Uterus (tissue), 4 donors: ENCODE results near the gene VSIG1. TPM values are rescaled to one million over a fixed set of nuclear protein-coding genes. Genes with fewer than 3 reads are reported as not detected.
A peak's percentile ranks its signal among the peaks of the same experiment; 100 is the strongest.

ENCODE experiments used
- DNase-seq, 2 donors: peaks; one replicate each; pipeline ENCODE4 v3.0.0-alpha.2; 2019 to 2020
- H3K27ac ChIP-seq, 2 donors: fragments of 200-600 bp; sonication (generic); 1 replicate in 1 of 2; 2 replicates in 1 of 2; pipeline ENCODE4 v1.5.1; 2016 to 2018
- H3K27me3 ChIP-seq, 2 donors: fragments of 200-600 bp; sonication (generic); one replicate each; pipeline ENCODE4 v1.5.1; 2018 to 2019; ENCODE audit warnings: control low read depth in 1 of 2
- H3K36me3 ChIP-seq, 2 donors: fragments of 200-600 bp; sonication (generic); one replicate each; pipeline ENCODE4 v1.5.1; 2019; ENCODE audit warnings: control low read depth in 1 of 2
- H3K4me1 ChIP-seq, 2 donors: fragments of 200-600 bp; sonication (generic); one replicate each; pipeline ENCODE4 v1.5.1; 2018 to 2019; ENCODE audit warnings: control low read depth in 1 of 2
- H3K4me3 ChIP-seq, 2 donors: fragments of 200-600 bp; sonication (generic); 1 replicate in 1 of 2; 2 replicates in 1 of 2; pipeline ENCODE4 v1.5.1; 2018 to 2019; ENCODE audit warnings: mild to moderate bottlenecking in 1 of 2
- H3K9me3 ChIP-seq, 2 donors: fragments of 200-600 bp; sonication (generic); one replicate each; pipeline ENCODE4 v1.5.1; 2019; ENCODE audit warnings: control low read depth in 1 of 2
- POLR2A ChIP-seq, 2 donors: fragments of 450-650 bp; IDR thresholded peaks; one replicate each; pipeline ENCODE4 v1.6.1; 2016; ENCODE audit warnings: antibody characterized with exemption in 2 of 2, mild to moderate bottlenecking in 1 of 2, moderate library complexity in 1 of 2
- intact Hi-C: fragments of 100-400 bp; cut with DNase I; formaldehyde crosslinking; loops from one replicate; pipeline ENCODE4 v1.15.1; 2023; ENCODE audit warnings: low total_unique reads
- total RNA-seq, 4 donors: library from RNA; depleted of rRNA in 3 of 4; stranded (reverse); fragments of >200 nt in 3 of 4; gene quantifications; one replicate each; pipeline versions ENCODE4 v1.1.0 to v1.2.4, GENCODE V29; 2014 to 2023
- TF ChIP-seq, protein P1 (sequence below), 4 experiments: fragments of 200-600 bp in 2 of 4; fragments of 450-650 bp in 2 of 4; sonication (generic) in 2 of 4; IDR thresholded peaks; one replicate each; pipeline ENCODE4 v1.5.1; 2016 to 2019; ENCODE audit warnings: antibody characterized with exemption in 4 of 4, mild to moderate bottlenecking in 2 of 4, moderate library complexity in 1 of 4
- donor health status: DM: yes; HTN: yes; CAD: no.

VSIG1 gene
- total RNA-seq, 4 donors from 2014 or later = 0.37 to 0.48 TPM; not detected in 2

DNA sequence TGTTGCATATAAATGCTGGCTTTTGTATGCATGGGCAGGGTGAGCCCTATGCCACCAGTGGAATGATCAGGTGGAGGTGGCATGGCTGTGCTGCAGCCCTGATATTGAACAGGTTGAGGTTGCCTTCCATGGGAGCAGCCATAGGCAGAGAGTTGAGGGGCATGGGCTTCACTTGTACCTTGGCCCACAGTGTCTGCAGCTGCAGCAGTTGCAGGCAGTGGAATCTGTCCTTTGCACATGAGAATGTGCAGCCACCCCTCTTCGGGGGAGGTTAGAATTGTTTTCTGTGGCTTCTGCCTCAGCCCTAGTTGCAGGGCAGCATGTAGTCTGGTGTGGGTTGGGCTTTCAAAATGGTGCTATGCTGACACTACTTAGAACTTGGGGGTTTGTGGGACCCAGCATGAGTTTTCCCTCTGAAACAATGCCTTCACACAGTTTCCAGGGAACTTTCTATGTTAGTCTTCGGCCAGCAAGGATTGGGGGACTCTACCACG is 25.4 kb upstream of the VSIG1 start:
- TF ChIP-seq, protein P1, sequence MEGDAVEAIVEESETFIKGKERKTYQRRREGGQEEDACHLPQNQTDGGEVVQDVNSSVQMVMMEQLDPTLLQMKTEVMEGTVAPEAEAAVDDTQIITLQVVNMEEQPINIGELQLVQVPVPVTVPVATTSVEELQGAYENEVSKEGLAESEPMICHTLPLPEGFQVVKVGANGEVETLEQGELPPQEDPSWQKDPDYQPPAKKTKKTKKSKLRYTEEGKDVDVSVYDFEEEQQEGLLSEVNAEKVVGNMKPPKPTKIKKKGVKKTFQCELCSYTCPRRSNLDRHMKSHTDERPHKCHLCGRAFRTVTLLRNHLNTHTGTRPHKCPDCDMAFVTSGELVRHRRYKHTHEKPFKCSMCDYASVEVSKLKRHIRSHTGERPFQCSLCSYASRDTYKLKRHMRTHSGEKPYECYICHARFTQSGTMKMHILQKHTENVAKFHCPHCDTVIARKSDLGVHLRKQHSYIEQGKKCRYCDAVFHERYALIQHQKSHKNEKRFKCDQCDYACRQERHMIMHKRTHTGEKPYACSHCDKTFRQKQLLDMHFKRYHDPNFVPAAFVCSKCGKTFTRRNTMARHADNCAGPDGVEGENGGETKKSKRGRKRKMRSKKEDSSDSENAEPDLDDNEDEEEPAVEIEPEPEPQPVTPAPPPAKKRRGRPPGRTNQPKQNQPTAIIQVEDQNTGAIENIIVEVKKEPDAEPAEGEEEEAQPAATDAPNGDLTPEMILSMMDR (IDR thresholded peaks at IDR 0.05) = no peak
- no peak for TF ChIP-seq POLR2A (IDR thresholded peaks at IDR 0.05)
- DNase-seq = no peak
- intact Hi-C loops = no loop called here
- peaks cover 0 to 5% of the 10 kb centered on the region in 2 donors for H3K27me3 ChIP-seq
- H3K27ac ChIP-seq = no peak overlapping the region
- no peak overlapping the region for H3K4me3 ChIP-seq
- no peaks in the 10 kb centered on the region for H3K9me3 ChIP-seq
- H3K36me3 ChIP-seq = no peaks in the 10 kb centered on the region
- no peaks in the 10 kb centered on the region for H3K4me1 ChIP-seq

GRCh38 chrX:108020631-108021030 is 24.2 kb upstream of the VSIG1 start:
- H3K4me1 ChIP-seq = no peaks in the 10 kb centered on the region
- H3K9me3 ChIP-seq = no peaks in the 10 kb centered on the region
- no peaks in the 10 kb centered on the region for H3K36me3 ChIP-seq
- TF ChIP-seq, protein P1 (IDR thresholded peaks at IDR 0.05) = peak in 2 of 4 experiments; percentile 35 to 36
- no peak for TF ChIP-seq POLR2A (IDR thresholded peaks at IDR 0.05)
- no peak for DNase-seq
- intact Hi-C loops = no loop called here
- no peak overlapping the region for H3K4me3 ChIP-seq
- H3K27me3 ChIP-seq = peaks cover 0 to 7% of the 10 kb centered on the region in 2 donors
- no peak overlapping the region for H3K27ac ChIP-seq

- intact Hi-C loops = no loop called here
- Histone ChIP-seq H3K4me3 (no peak overlapping the region), H3K4me1 (no peaks in the 10 kb centered on the region), H3K27me3 (peaks cover 0 to 7% of the 10 kb centered on the region in 2 donors), H3K36me3 (no peaks in the 10 kb centered on the region), H3K9me3 (no peaks in the 10 kb centered on the region), H3K27ac (no peak overlapping the region)
- TF ChIP-seq, protein P1 (IDR thresholded peaks at IDR 0.05) = no peak
- no peak for TF ChIP-seq POLR2A (IDR thresholded peaks at IDR 0.05)
- no peak for DNase-seq
Observed at GRCh38 chrX:108022491-108023089, 22.3 kb upstream of the VSIG1 start.

DNA sequence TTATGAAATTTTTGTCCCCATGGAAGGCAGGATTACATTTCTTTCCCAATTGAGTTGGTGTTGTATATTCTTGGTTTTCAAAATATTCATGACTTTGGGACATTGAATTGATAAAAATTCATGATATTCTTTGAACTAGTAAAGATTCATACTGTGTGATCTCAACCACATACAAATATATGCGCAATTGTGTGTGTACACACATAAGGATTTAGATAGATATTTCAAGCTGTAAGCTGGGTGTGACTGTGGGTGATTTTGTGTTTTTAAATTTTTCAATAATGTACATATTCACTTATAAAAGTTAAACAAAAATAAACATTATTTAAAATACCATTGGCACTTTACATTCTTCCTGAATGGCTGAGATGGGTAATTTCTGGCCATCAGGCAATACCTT is 19.5 kb upstream of the VSIG1 start:
- Histone ChIP-seq H3K27ac (no peak overlapping the region), H3K36me3 (no peaks in the 10 kb centered on the region), H3K4me3 (no peak overlapping the region), H3K4me1 (no peaks in the 10 kb centered on the region), H3K9me3 (no peaks in the 10 kb centered on the region), H3K27me3 (peaks cover 0 to 7% of the 10 kb centered on the region in 2 donors)
- DNase-seq = no peak
- intact Hi-C loops = no loop called here
- TF ChIP-seq, protein P1 (IDR thresholded peaks at IDR 0.05) = no peak
- TF ChIP-seq POLR2A (IDR thresholded peaks at IDR 0.05) = no peak

GRCh38 chrX:108025954-108026600 is 18.8 kb upstream of the VSIG1 start:
- H3K27ac ChIP-seq = no peak overlapping the region
- H3K4me1 ChIP-seq = no peaks in the 10 kb centered on the region
- DNase-seq = no peak
- H3K27me3 ChIP-seq = peaks cover 0 to 7% of the 10 kb centered on the region in 2 donors
- H3K9me3 ChIP-seq = no peaks in the 10 kb centered on the region
- H3K36me3 ChIP-seq = no peaks in the 10 kb centered on the region
- no peak for TF ChIP-seq POLR2A (IDR thresholded peaks at IDR 0.05)
- TF ChIP-seq, protein P1 (IDR thresholded peaks at IDR 0.05) = no peak
- intact Hi-C loops = no loop called here
- H3K4me3 ChIP-seq = no peak overlapping the region
